Neural cell (in vitro differentiated cells): ENCODE results near the gene SRCIN1.

ENCODE experiments used
- CTCF ChIP-seq: fragments of 450-650 bp; IDR thresholded peaks from 2 replicates; pipeline ENCODE4 v1.5.1; 2014; ENCODE audit warnings: antibody characterized with exemption, mild to moderate bottlenecking, moderate library complexity; ENCODE audit not compliant: poor library complexity, severe bottlenecking
- EZH2 ChIP-seq: fragments of 200-600, 300-800 bp; shearing (Covaris generic), sonication (generic); IDR thresholded peaks from 2 replicates; pipeline ENCODE4 v1.6.1; 2014; ENCODE audit warnings: antibody characterized with exemption, low read length, borderline replicate concordance, mild to moderate bottlenecking; ENCODE audit not compliant: insufficient read depth, poor library complexity, severe bottlenecking
- POLR2AphosphoS5 ChIP-seq: IDR thresholded peaks from 2 replicates; pipeline ENCODE4 v1.6.1; 2012
- RAD21 ChIP-seq: fragments of 450-650 bp; conservative IDR thresholded peaks from 2 replicates; pipeline ENCODE4 v1.6.1; 2014; ENCODE audit warnings: antibody characterized with exemption, mild to moderate bottlenecking, moderate library complexity
- REST ChIP-seq: IDR thresholded peaks from 2 replicates; pipeline ENCODE4 v1.6.1; 2012; ENCODE audit warnings: borderline replicate concordance

DNA sequence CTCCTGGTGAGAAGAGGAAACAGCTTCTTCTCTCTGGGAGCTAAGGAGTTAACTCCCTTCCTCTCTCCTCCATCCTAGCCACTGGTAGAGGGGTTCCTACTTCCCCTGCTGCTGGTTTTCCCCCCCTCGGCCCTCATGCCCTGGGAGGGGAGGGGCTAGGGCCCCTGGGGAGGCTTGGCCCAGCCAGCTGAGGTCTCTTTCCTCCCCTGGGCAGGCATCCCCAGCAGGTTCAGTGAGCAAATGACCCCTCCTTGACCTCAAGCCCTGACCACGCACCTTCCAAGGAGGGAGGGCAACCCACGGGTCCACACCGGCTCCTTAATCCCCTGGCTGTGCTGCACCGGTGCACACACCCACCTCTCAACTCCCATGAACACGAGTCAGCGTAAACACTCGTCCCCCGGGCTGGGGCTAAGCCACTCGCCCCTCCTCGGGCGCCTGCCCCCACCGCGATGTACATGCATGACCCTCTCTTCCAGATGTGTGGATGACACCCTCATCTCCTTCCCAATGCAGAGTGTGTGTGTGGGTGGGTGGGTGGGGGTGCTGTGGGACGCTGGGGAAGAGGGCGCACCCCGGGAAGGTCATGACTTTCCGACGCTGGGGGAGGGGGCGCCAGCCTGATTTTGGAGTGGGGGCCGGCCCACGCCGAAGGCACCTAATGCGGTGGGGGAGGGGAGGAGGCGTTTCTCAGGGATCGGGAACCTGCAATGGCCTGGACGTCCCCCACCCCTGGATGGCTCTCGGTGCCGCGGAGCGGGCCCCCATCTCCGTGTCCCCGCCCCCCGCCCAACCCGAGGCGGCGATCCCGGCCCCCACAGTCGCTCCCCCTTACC is 33.7 kb downstream of the SRCIN1 start:
- TF ChIP-seq CTCF (no peak), REST (no peak), EZH2 (no peak), RAD21 (no peak), POLR2AphosphoS5 (no peak)
